WTC11 (cell line): Measurements from ENCODE around the gene GPR158.

ENCODE experiments used
- E2F4 ChIP-seq: sonication (generic); formaldehyde crosslinking; IDR thresholded peaks from 2 replicates; pipeline ENCODE4 v1.8.1; 2022; ENCODE audit warnings: low read depth, mild to moderate bottlenecking, moderate library complexity, missing genetic modification reagents, borderline replicate concordance
- FOXP1 ChIP-seq: sonication (generic); formaldehyde crosslinking; IDR thresholded peaks from 2 replicates; pipeline ENCODE4 v1.8.0; 2022; ENCODE audit warnings: missing genetic modification reagents, mild to moderate bottlenecking, moderate library complexity, borderline replicate concordance
- JUN ChIP-seq: sonication (generic); formaldehyde crosslinking; IDR thresholded peaks from 2 replicates; pipeline ENCODE4 v1.8.0; 2023; ENCODE audit warnings: mild to moderate bottlenecking, missing genetic modification reagents
- MAX ChIP-seq: sonication (generic); formaldehyde crosslinking; IDR thresholded peaks from 2 replicates; pipeline ENCODE4 v1.8.0; 2022; ENCODE audit warnings: mild to moderate bottlenecking, missing genetic modification reagents
- SP1 ChIP-seq: sonication (generic); formaldehyde crosslinking; conservative IDR thresholded peaks from 2 replicates; pipeline ENCODE4 v1.8.1; 2022; ENCODE audit warnings: missing genetic modification reagents
- USF2 ChIP-seq: sonication (generic); formaldehyde crosslinking; IDR thresholded peaks from 2 replicates; pipeline ENCODE4 v1.8.1; 2023; ENCODE audit warnings: mild to moderate bottlenecking, missing genetic modification reagents, moderate library complexity
- TF ChIP-seq, protein P1 (sequence below): fragments of 200-600 bp; IDR thresholded peaks from 2 replicates; pipeline ENCODE4 v1.8.0; 2022; ENCODE audit warnings: antibody characterized with exemption
- TF ChIP-seq, protein P2 (sequence below): sonication (generic); formaldehyde crosslinking; IDR thresholded peaks from 2 replicates; pipeline ENCODE4 v1.8.1; 2023; ENCODE audit warnings: mild to moderate bottlenecking, missing genetic modification reagents
- TF ChIP-seq, protein P3 (sequence below): sonication (generic); formaldehyde crosslinking; IDR thresholded peaks from 2 replicates; pipeline ENCODE4 v1.8.1; 2023; ENCODE audit warnings: mild to moderate bottlenecking, missing genetic modification reagents

GRCh38 chr10:25455980-25456567, 281.3 kb downstream of the GPR158 start:
- TF ChIP-seq, protein P1, sequence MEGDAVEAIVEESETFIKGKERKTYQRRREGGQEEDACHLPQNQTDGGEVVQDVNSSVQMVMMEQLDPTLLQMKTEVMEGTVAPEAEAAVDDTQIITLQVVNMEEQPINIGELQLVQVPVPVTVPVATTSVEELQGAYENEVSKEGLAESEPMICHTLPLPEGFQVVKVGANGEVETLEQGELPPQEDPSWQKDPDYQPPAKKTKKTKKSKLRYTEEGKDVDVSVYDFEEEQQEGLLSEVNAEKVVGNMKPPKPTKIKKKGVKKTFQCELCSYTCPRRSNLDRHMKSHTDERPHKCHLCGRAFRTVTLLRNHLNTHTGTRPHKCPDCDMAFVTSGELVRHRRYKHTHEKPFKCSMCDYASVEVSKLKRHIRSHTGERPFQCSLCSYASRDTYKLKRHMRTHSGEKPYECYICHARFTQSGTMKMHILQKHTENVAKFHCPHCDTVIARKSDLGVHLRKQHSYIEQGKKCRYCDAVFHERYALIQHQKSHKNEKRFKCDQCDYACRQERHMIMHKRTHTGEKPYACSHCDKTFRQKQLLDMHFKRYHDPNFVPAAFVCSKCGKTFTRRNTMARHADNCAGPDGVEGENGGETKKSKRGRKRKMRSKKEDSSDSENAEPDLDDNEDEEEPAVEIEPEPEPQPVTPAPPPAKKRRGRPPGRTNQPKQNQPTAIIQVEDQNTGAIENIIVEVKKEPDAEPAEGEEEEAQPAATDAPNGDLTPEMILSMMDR: no peak
- TF ChIP-seq MAX (CRISPR knock-in tag) (no peak), E2F4 (no peak), SP1 (CRISPR knock-in tag) (no peak), JUN (CRISPR knock-in tag) (no peak), FOXP1 (CRISPR knock-in tag) (no peak), USF2 (CRISPR knock-in tag) (no peak)
- TF ChIP-seq, protein P2, sequence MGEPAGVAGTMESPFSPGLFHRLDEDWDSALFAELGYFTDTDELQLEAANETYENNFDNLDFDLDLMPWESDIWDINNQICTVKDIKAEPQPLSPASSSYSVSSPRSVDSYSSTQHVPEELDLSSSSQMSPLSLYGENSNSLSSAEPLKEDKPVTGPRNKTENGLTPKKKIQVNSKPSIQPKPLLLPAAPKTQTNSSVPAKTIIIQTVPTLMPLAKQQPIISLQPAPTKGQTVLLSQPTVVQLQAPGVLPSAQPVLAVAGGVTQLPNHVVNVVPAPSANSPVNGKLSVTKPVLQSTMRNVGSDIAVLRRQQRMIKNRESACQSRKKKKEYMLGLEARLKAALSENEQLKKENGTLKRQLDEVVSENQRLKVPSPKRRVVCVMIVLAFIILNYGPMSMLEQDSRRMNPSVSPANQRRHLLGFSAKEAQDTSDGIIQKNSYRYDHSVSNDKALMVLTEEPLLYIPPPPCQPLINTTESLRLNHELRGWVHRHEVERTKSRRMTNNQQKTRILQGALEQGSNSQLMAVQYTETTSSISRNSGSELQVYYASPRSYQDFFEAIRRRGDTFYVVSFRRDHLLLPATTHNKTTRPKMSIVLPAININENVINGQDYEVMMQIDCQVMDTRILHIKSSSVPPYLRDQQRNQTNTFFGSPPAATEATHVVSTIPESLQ (CRISPR knock-in tag): no peak
- TF ChIP-seq, protein P3, sequence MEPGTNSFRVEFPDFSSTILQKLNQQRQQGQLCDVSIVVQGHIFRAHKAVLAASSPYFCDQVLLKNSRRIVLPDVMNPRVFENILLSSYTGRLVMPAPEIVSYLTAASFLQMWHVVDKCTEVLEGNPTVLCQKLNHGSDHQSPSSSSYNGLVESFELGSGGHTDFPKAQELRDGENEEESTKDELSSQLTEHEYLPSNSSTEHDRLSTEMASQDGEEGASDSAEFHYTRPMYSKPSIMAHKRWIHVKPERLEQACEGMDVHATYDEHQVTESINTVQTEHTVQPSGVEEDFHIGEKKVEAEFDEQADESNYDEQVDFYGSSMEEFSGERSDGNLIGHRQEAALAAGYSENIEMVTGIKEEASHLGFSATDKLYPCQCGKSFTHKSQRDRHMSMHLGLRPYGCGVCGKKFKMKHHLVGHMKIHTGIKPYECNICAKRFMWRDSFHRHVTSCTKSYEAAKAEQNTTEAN: no peak
